ENCODE data around the gene ZNF699.

- no peak for TF ChIP-seq CTCF (IDR thresholded peaks at IDR 0.05; ENCODE audit: low read depth, low read length, poor library complexity, severe bottlenecking)
- no peak for TF ChIP-seq EZH2phosphoT487 (IDR thresholded peaks at IDR 0.05; ENCODE audit: borderline replicate concordance, low read length)
Measured at GRCh38 chr19:9348253-9348652, 38.6 kb upstream of the ZNF699 start.
